NCI-H446 (cell line): ENCODE data around the gene EVPL.
"Not testable (repeated sequence)": the region's sequence is repeated elsewhere in the genome, so short reads cannot be mapped to it uniquely, and the experiment has no call there.

Experiments
- DNase-seq, 2 experiments: peaks; one replicate each; lab custom pipeline; 2025; lab: John Stamatoyannopoulos, UW

The EVPL gene

GRCh38 chr17:76027159-76027839 lies at the start of gene EVPL:
Gene EVPL, minus strand, starts transcription at chr17:76027306. Its CDS starts 108 bp downstream, at chr17:76027198.
- no peak for DNase-seq

GRCh38 chr17:76076146-76076764 lies 49.1 kb upstream of the EVPL start:
- no peak for DNase-seq

DNA sequence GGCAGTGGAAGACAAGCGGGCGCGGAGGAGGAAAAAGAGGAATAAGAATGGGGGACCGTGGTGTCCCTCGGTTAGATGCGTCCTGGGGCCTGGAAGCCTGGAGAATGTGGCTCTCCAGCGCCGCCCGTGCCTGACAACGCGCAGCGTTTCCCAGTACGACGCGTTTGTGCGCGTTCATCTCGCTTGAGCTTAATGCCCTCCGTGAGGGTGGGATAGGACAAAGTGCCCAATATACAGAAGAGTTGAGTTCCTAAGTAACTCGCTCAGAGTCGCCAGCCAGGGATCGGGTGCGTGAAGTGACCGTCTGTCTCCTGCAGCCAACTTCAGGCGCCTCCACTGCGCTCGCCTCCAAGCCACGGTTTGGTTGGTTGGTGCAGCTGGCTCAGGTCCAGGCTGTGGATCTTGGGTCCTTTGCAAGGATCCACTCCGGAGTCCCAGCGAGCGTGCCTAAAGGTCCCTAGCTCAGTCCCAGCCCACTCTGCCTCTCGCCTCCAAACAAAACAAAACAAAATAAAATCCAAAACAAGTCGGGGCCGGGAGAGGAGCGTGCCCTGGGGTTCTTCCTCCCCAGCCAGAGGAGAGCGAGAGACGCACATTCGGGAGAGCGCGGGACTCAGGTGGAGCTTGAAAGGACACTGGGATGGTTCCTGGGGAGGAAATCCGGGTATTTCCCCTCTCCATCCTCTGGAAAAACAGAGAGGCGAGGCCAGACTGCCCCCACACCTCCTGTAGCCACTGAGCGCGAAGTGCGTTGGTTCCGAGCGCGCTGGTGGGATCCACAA lies 48.4 kb upstream of the EVPL start:
- no peak for DNase-seq

DNA sequence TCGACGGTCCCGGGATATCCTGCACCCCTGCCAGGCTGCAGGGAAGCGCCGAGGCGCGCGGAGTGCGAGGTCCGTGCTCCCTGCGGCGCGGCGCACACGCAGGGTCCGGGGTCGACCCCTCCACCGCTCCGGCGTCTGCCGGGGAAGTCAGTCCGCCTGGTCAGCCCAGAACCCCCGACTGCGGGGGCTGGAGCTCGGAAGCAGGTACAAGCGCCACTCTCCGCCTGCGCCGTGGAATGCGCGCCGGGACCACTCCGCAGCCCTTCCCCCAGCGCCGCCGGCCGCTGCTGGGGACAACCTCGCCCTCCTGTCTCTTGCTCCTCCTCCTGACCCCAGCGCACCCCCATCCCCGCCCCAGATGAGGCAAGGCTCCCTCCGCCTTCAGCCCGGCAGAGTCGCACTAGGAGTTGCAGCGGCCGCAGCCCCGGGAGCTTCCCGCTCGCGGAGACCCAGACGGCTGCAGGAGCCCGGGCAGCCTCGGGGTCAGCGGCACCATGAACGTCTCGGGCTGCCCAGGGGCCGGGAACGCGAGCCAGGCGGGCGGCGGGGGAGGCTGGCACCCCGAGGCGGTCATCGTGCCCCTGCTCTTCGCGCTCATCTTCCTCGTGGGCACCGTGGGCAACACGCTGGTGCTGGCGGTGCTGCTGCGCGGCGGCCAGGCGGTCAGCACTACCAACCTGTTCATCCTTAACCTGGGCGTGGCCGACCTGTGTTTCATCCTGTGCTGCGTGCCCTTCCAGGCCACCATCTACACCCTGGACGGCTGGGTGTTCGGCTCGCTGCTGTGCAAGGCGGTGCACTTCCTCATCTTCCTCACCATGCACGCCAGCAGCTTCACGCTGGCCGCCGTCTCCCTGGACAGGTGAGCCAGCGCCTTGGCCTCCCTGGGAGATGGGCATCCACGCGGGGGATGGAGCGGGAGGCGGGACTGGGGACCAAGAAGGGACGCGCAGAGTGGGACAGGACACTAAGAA lies 47.6 kb upstream of the EVPL start, which contains the start of gene GALR2:
Gene GALR2, plus strand, starts transcription at position 392 of the 974 bp plus-strand sequence. Its CDS starts 103 bp downstream, at position 495.
- no peak for DNase-seq

DNA sequence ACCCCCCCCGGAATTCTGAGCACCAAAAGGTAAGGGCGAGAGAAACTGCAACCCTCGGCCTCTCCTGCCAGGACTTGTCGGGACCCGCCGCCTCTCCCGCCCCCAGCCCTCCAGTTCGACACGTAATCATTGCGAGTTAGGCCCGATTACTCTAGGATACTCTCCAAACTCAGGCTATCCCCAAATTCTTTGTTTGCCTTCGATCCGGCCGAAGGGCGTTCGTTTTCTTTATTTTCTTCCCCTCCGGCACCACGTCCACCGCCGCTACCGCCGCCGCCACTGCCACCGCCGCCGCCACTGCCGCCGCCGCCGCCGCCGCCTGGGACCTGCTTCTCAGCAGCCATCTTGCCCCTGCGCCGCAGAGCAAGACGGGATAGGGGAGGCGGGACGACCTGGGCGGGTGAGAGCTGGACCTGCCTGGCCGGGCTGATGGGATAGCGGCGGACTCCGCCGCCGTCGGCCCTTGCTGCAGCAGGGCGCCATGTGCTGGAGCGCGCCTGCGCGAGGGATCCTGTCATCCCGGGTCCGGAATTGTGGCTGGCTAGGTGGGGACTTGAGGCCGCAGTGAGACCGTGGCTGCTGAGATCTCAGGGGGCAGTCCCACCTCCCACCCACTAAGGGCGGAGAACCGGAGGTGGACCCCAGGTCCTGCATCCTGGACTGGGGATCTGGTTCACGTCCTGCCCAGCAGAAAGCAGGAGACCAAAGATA lies 45.2 kb upstream of the EVPL start, which contains the start of gene SRP68:
Gene SRP68, minus strand, starts transcription at position 370 of the 711 bp plus-strand sequence. Its CDS starts 26 bp downstream, at position 344.
- DNase-seq = peak; percentile 74 to 95

DNA sequence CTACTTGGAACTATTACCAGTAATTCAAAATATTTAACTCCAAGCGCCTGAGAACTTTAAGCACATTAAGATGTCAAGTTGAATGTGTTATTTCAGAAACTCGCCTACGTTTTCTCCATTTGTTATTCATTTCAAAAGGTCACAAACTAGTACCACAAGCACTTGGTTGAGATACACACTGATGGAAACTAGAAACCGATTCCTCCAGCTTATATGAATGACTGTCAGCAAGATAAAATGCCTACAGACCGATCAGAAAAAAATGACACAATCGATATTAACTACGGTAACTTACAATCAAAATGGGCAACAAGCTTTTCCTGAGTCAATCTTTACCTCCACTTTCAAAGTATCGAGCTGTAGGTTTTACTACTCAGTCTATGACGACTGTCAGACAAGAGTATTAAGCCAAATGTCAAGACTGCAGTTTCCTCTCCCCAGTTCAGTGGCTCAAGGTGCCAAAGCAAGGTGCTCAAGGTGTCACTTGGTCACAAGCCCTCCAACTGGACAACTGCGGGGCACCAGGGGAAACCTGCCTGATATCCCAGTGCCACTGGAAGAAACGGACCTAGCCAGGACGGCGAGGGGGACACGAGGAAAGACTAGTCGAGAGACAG lies 44.5 kb upstream of the EVPL start:
- no peak for DNase-seq

- DNase-seq = no peak
These were observed 38.7 kb upstream of the EVPL start for GRCh38 chr17:76065775-76066174.

DNA sequence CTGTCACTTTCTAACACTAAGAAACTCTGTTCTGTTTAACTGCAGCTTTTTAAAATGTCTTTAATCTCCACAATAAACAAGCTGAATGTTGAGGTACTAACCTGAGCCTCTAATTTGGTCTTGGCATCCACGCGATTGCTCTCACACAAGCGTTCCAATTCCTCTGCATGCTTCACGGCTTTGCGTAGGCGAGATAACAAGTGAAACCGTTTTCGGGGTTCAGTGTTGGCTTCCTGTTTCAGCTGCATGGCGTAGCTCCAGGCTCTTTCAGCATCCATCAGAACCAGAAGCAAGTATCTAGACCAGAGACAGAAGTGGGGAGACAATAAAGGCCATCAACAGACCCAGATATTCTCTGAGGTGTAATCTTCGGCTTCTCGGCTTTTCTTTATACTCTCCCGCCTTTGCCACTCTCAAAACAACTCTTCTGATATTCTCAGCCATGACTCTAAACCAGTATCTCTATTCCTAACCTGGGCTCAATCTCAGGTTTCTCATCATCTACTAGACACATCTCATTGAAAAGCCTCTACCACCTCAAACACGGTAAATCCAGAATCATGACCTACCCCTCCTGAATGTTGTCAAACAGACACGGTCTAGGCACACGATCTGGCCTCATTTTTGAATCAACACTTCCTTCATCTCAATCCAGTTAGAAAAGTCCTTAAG lies 36.9 kb upstream of the EVPL start:
- DNase-seq = no peak

DNA sequence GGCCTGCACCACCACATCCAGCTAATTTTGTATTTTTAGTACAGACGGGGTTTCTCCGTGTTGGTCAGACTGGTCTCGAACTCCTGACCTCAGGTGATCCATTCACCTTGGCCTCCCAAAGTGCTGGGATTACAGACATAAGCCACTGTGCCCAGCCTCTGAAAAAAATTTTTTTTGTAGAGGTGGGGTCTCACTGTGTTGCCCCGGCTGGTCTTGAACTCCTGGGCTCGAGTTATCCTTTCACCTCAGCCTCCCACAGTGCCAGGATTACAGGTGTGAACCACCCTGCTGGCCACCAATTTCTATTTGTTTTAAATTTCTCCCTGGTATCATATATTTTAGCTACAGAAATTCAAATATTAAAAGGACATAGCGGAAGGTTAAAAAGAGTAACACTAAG lies 31.2 kb upstream of the EVPL start:
- not testable (repeated sequence) for DNase-seq

- DNase-seq = no peak
These were observed 29.8 kb upstream of the EVPL start for GRCh38 chr17:76056882-76057281.

DNA sequence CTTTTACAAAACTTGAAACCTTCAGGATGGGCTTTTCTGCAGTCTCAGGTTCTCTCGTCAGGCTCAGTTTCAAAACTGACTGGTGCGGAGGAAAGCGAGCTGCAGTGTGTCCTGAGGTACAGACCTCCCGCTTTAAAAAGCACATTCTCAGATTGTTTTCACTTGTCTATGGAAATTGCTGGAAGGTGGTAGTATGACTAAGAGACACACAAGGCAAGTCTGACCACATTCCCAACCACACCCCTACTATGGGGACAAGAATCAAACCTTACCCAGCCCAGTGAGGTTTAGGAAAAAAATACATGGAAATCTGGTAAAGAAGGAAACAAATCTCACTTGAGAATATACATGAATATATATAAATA lies 27.0 kb upstream of the EVPL start:
- DNase-seq = no peak

DNA sequence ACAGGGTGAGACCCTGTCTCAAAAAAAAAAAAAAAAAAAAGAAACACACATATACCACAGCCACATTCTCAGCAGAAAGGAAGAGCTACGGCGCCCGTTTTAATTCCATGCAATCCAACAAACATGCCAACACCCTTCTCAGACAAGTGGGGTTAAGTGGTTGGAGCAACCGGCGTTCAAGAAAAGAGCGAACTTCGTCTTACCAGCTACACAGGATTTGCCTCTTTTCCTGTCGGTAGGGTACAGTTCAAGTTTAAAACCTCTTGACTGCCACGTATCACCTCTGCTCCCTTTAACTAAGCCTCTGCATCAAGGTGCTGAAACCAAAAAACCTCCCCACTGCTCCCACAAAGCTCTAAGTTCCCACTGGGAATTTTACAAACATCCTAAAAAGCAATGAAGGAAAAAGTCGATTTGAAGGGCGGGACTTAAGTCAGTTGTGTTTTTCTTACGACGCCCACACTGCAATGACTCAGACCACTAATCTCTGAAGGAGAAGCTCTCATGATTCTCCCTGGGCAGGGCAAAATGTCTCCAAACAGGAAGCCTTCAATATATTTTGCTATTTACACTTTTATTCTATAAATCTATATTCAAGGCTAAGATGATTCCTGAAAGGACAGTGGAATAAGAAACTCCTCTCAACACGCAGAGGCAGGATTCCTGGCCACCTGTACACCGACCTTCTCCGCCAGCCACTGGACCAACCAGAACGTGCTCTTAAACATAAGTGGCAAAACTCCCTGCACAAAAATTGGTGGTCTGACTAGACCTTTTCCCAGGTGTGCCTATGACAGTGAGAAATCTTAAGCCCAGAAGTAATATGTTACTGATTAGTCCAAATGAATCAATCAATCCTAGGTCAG lies 26.4 kb upstream of the EVPL start:
- no peak for DNase-seq

GRCh38 chr17:76051561-76051960 lies 24.5 kb upstream of the EVPL start:
- no peak for DNase-seq

- DNase-seq = no peak
These were observed 23.7 kb upstream of the EVPL start for GRCh38 chr17:76050538-76051467.

DNA sequence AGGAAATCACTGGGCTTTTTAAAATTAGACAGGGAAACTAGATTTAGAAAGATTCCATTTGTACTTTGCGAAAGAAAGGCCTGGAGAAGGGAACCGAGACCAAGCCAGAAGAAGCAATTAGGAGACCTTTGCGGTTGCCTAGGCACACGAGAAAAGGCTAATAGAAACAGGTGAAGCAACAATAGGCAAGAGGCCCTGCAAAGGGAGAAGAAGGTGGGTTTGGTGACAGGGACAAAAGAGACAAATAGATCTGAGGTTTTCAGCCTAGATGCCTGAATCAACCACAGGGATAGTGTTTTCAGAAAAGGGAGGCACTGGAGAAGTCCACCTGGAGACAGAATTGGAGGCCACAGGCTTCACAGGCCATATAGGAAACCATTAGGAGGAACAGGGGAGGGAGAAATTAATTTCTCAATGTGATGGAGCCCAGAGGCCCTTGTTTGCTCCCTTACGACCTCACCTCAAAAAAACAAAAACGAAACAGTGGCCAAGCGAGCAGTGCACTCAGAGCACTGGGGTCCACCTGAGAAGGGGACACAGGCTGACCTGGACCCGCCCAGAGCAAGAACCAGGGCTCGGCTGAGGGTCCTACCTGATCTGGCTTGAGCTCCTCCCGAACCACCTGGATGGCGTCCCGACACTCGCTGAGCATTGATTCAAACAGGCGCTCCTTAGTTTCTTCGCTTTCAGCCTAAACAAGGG lies 22.9 kb upstream of the EVPL start:
- no peak for DNase-seq

- no peak for DNase-seq
These were observed 22.1 kb upstream of the EVPL start for GRCh38 chr17:76049239-76049638.

GRCh38 chr17:76048711-76049110 lies 21.6 kb upstream of the EVPL start:
- DNase-seq = no peak
